Right lung (tissue), 5 donors: ENCODE measurements around the gene NAPB. TPM values are rescaled to one million over a fixed set of nuclear protein-coding genes. Genes with fewer than 3 reads are reported as not detected.

Experiments
- polyA plus RNA-seq, 5 donors: library from polyadenylated mRNA; unstranded; fragments of 120-200 nt; gene quantifications; one replicate each; pipeline versions ENCODE4 v1.2.1 to v1.2.3, GENCODE V29; 2013; ENCODE audit warnings: inconsistent platforms in 1 of 5, low replicate concordance in 1 of 5; ENCODE audit not compliant: insufficient read length in 5 of 5, insufficient read depth in 1 of 5

Gene NAPB
- polyA plus RNA-seq, 5 donors, result 17.9 to 28.6 (median 22.7) TPM

Other genes with a start within 250 kb of the NAPB start
- gene NXT1, start 70.7 kb downstream of the NAPB start, polyA plus RNA-seq, result 10 to 100 TPM; 12.8 to 21.6 (median 16.1) TPM
- gene GZF1, start 59.3 kb downstream of the NAPB start, polyA plus RNA-seq, result 10 to 100 TPM; 11.8 to 15.6 (median 13.5) TPM
- under 1 TPM in 1 of 5 donors, not detected in 4; 0.24 TPM for gene CSTL1, start 18.2 kb upstream of the NAPB start, polyA plus RNA-seq
- not detected for gene CST11, start 31.4 kb upstream of the NAPB start, polyA plus RNA-seq
- gene CST8, start 69.6 kb upstream of the NAPB start, polyA plus RNA-seq, result not detected
- gene CST9L, start 147.0 kb upstream of the NAPB start, polyA plus RNA-seq, result not detected
- not detected for gene CST9, start 184.4 kb upstream of the NAPB start, polyA plus RNA-seq
- gene CST3, start 216.5 kb upstream of the NAPB start, polyA plus RNA-seq, result 100 to 1,000 TPM; 128 to 220 (median 157) TPM